HCT116 (cell line): Measurements from ENCODE around the gene B4GALNT2. TPM values are rescaled to one million over a fixed set of nuclear protein-coding genes. Genes with fewer than 3 reads are reported as not detected.

Source experiments
- ATAC-seq: fragments of 200-7000 bp; cut with Tn5 transposase; 2 replicates; pipeline ENCODE4 v1.9.1; 2020; ENCODE audit warnings: mild to moderate bottlenecking, moderate library complexity
- BruUV-seq: library from RNA; stranded (reverse); fragments of 400-500 nt; replicated peaks from 2 replicates; lab custom pipeline; 2021; lab: Mats Ljungman, UMichigan
- CTCF ChIA-PET: fragments of 300-600 bp; sonication (Branson Sonifier 250); formaldehyde crosslinking; loops from one replicate; lab custom pipeline; 2021; ENCODE audit warnings: antibody characterized with exemption; lab: Charles Lee
- POLR2A ChIA-PET: fragments of 300-600, 350-600 bp; sonication (Branson Sonifier 250); formaldehyde crosslinking; loops from one replicate; lab custom pipeline; 2021; ENCODE audit warnings: antibody characterized with exemption; lab: Charles Lee
- RAD21 ChIA-PET, 2 experiments: fragments of 300-600 bp; sonication (Branson Sonifier 250); formaldehyde crosslinking; loops; one replicate each; lab custom pipeline; 2023; ENCODE audit warnings: low total read pairs in 2 of 2; ENCODE audit not compliant: uncharacterized antibody in 2 of 2, unreplicated experiment in 2 of 2, low non-redundant PET in 1 of 2; lab: Charles Lee
- DNase-seq: peaks from one replicate; pipeline ENCODE4 v3.0.0-alpha.2; 2010; ENCODE audit warnings: low read depth, low spot score
- H2AFZ ChIP-seq: fragments of 200-600 bp; shearing (Covaris generic), sonication (generic); 2 replicates; pipeline ENCODE4 v1.6.1; 2017; ENCODE audit warnings: low read depth, mixed run types, mixed read lengths, antibody characterized with exemption, low read length; ENCODE audit not compliant: poor library complexity, severe bottlenecking
- H3K27ac ChIP-seq: 2 replicates; pipeline ENCODE4 v1.5.1; 2012; ENCODE audit warnings: low read depth, low read length
- H3K27me3 ChIP-seq: fragments of 200-600 bp; sonication (generic); 2 replicates; pipeline ENCODE4 v1.6.1; 2016; ENCODE audit warnings: mixed run types, low read length, mixed read lengths; ENCODE audit not compliant: insufficient read depth
- H3K36me3 ChIP-seq, 2 experiments: fragments of 200-500 bp in 1 of 2; fragments of 200-600 bp in 1 of 2; sonication (Bioruptor generic) in 1 of 2; sonication (generic) in 1 of 2; 2 replicates each; pipeline versions ENCODE4 v1.5.1 to v1.6.1; 2014 to 2016; ENCODE audit warnings: low read length in 2 of 2, inconsistent platforms in 1 of 2, mixed read lengths in 1 of 2, mixed run types in 1 of 2; ENCODE audit not compliant: insufficient read depth in 2 of 2, control insufficient read depth in 1 of 2
- H3K4me1 ChIP-seq, 2 experiments: fragments of 200-600 bp in 1 of 2; sonication (generic) in 1 of 2; 2 replicates each; pipeline versions ENCODE4 v1.5.1 to v1.6.1; 2012 to 2017; ENCODE audit warnings: low read length in 2 of 2, inconsistent platforms in 1 of 2, mild to moderate bottlenecking in 1 of 2, mixed read lengths in 1 of 2, mixed run types in 1 of 2, moderate library complexity in 1 of 2; ENCODE audit not compliant: insufficient read depth in 2 of 2, control insufficient read depth in 1 of 2
- H3K4me2 ChIP-seq: fragments of 200-600 bp; sonication (generic); 2 replicates; pipeline ENCODE4 v1.6.1; 2017; ENCODE audit warnings: mixed run types, low read length, mixed read lengths
- H3K4me3 ChIP-seq, 2 experiments: fragments of 200-600 bp in 1 of 2; sonication (generic) in 1 of 2; replicated peaks in 1 of 2; 2 replicates each; pipeline ENCODE4 v1.5.1; 2011 to 2016; ENCODE audit warnings: low read length in 2 of 2, control low read depth in 1 of 2, low read depth in 1 of 2, mild to moderate bottlenecking in 1 of 2, mixed read lengths in 1 of 2, mixed run types in 1 of 2
- H3K79me2 ChIP-seq: fragments of 200-600 bp; sonication (generic); 2 replicates; pipeline ENCODE4 v1.6.1; 2017; ENCODE audit warnings: mild to moderate bottlenecking, mixed run types, low read length, moderate library complexity, mixed read lengths; ENCODE audit not compliant: insufficient read depth
- H3K9ac ChIP-seq: fragments of 200-600 bp; sonication (generic); 2 replicates; pipeline ENCODE4 v1.6.1; 2016; ENCODE audit warnings: low read length, mixed read lengths
- H3K9me2 ChIP-seq: fragments of 200-600 bp; sonication (generic), shearing (Covaris generic); 2 replicates; pipeline ENCODE4 v1.6.1; 2017; ENCODE audit warnings: mixed run types, mild to moderate bottlenecking, moderate library complexity; ENCODE audit not compliant: insufficient read depth
- H3K9me3 ChIP-seq, 2 experiments: fragments of 200-500 bp in 1 of 2; fragments of 200-600 bp in 1 of 2; sonication (Bioruptor generic) in 1 of 2; sonication (generic) in 1 of 2; 2 replicates each; pipeline ENCODE4 v1.6.1; 2014 to 2017; ENCODE audit warnings: low read length in 2 of 2, mixed read lengths in 2 of 2, inconsistent platforms in 1 of 2, low read depth in 1 of 2, mild to moderate bottlenecking in 1 of 2, mixed run types in 1 of 2, moderate library complexity in 1 of 2; ENCODE audit not compliant: control insufficient read depth in 1 of 2, insufficient read depth in 1 of 2
- H4K20me1 ChIP-seq: fragments of 200-600 bp; sonication (generic), shearing (Covaris generic); 2 replicates; pipeline ENCODE4 v1.6.1; 2017; ENCODE audit warnings: mixed run types, mild to moderate bottlenecking, moderate library complexity; ENCODE audit not compliant: insufficient read depth
- CBX3 ChIP-seq: IDR thresholded peaks from 2 replicates; pipeline ENCODE4 v1.6.1; 2012; ENCODE audit warnings: low read depth
- EGR1 ChIP-seq: IDR thresholded peaks from 2 replicates; pipeline ENCODE4 v1.6.1; 2012; ENCODE audit warnings: low read depth
- ELF1 ChIP-seq: IDR thresholded peaks from 2 replicates; pipeline ENCODE4 v1.6.1; 2012; ENCODE audit warnings: low read depth, borderline replicate concordance
- EZH2 ChIP-seq: fragments of 200-600 bp; sonication (generic); IDR thresholded peaks from 2 replicates; pipeline ENCODE4 v1.6.1; 2017; ENCODE audit warnings: antibody characterized with exemption, mixed run types
- EZH2phosphoT487 ChIP-seq: fragments of 200-600 bp; IDR thresholded peaks from 2 replicates; pipeline ENCODE4 v1.6.1; 2018; ENCODE audit warnings: antibody characterized with exemption, borderline replicate concordance
- FOSL1 ChIP-seq: IDR thresholded peaks from 2 replicates; pipeline ENCODE4 v1.6.1; 2012; ENCODE audit warnings: low read depth
- POLR2A ChIP-seq: IDR thresholded peaks from 2 replicates; pipeline ENCODE4 v1.7.0; 2011; ENCODE audit warnings: borderline replicate concordance; ENCODE audit not compliant: insufficient read depth, insufficient read length; ENCODE audit errors: extremely low read depth
- POLR2AphosphoS5 ChIP-seq: IDR thresholded peaks from 2 replicates; pipeline ENCODE4 v1.6.1; 2011; ENCODE audit warnings: mild to moderate bottlenecking, low read depth, low read length, moderate library complexity
- RAD21 ChIP-seq: IDR thresholded peaks from 2 replicates; pipeline ENCODE4 v1.6.1; 2012; ENCODE audit warnings: low read depth, mild to moderate bottlenecking
- SRF ChIP-seq: IDR thresholded peaks from 2 replicates; pipeline ENCODE4 v1.6.1; 2012; ENCODE audit warnings: low read depth
- YY1 ChIP-seq: IDR thresholded peaks from 2 replicates; pipeline ENCODE4 v1.6.1; 2011; ENCODE audit warnings: low read length, low read depth, moderate library complexity, mild to moderate bottlenecking; ENCODE audit not compliant: insufficient replicate concordance; ENCODE audit errors: extremely low read depth
- ZNF274 ChIP-seq: fragments of 200-500 bp; sonication (Bioruptor generic); IDR thresholded peaks from 2 replicates; pipeline ENCODE4 v1.6.1; 2014; ENCODE audit warnings: mild to moderate bottlenecking, low read depth, low read length, inconsistent platforms
- intact Hi-C: fragments of 100-400 bp; cut with micrococcal nuclease; formaldehyde crosslinking; loops from 2 replicates; pipeline ENCODE4 v1.10.0; 2022
- total RNA-seq: library from RNA; stranded (reverse); gene quantifications from one replicate; pipeline ENCODE4 v1.2.1, GENCODE V29; 2021; ENCODE audit not compliant: unreplicated experiment
- TF ChIP-seq, protein P1 (sequence below): IDR thresholded peaks from 2 replicates; pipeline ENCODE4 v1.6.1; 2012
- TF ChIP-seq, protein P2 (sequence below): IDR thresholded peaks from 2 replicates; pipeline ENCODE4 v1.6.1; 2012; ENCODE audit warnings: low read depth

The B4GALNT2 gene
- total RNA-seq, 1 experiment from 2014 or later: not detected

DNA sequence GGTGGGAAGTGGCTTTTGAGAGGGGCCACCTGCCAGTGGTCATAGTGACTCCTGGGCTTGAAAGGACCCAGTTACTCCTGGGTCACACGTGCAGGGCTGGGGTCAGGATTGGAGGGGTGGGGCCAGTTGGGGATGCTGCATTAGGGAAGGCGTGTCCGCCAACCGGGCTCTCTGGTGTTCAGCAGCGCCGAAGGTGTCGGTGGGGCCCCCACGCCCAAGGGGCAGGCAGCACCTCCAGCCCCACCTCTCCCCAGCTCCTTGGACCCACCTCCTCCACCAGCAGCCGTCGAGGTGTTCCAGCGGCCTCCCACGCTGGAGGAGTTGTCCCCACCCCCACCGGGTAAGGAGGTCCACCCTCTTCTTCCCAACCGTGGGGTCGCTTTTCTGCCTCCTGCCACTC is 87.4 kb downstream of the B4GALNT2 start:
- no TSS peak for BruUV-seq
- ATAC-seq: no peak
- ChIA-PET POLR2A (no interaction called here), RAD21 (no interaction called here), CTCF (no interaction called here)
- Histone ChIP-seq H2AFZ (no peak overlapping the region), H3K36me3 (no peaks in the 10 kb centered on the region), H3K79me2 (no peaks in the 10 kb centered on the region), H3K9ac (no peak overlapping the region), H3K9me2 (no peaks in the 10 kb centered on the region), H3K9me3 (no peaks in the 10 kb centered on the region)
- TF ChIP-seq POLR2A: no peak
- TF ChIP-seq EZH2phosphoT487: no peak
- no peak for TF ChIP-seq EZH2
- TF ChIP-seq SRF: no peak
- TF ChIP-seq, all 23 proteins: peak for 0
- Histone ChIP-seq H3K4me2 (no peak overlapping the region), H3K27me3 (no peaks in the 10 kb centered on the region), H3K4me3 (no peak overlapping the region), H3K4me1 (peaks cover 2 to 8% of the 10 kb centered on the region in 2 experiments; a peak in 3 of 4 replicates), H4K20me1 (no peaks in the 10 kb centered on the region), H3K27ac (no peak overlapping the region)
- no peak for DNase-seq
- intact Hi-C loops: loop anchor here (10.0 kb wide), 1 partner anchor 265 kb away; no protein-coding TSS in a partner anchor

DNA sequence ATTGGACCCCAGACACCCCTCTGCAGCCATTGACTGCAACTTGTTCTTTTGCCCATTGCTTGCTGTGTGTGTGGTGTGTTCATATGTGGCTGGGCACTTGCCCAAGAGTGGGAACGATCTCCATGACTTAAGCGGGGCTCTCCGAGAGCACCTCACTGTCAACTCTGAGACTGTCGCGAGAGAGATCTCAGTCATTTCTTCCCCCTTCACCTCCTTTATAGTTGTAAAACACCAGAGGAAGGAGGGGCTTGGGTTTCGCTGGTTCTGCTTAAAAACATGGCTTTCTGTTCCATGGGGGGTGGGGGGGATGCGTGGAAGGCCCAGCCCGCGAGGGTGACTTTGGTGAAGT is 90.6 kb downstream of the B4GALNT2 start:
- peak; percentile 10; the same call in 1 of the 2 replicates for ATAC-seq
- H4K20me1 ChIP-seq: no peaks in the 10 kb centered on the region
- TF ChIP-seq YY1: no peak
- no peak for TF ChIP-seq EGR1
- TF ChIP-seq CBX3: no peak
- no peak for TF ChIP-seq EZH2
- no peak for TF ChIP-seq POLR2AphosphoS5
- TF ChIP-seq EZH2phosphoT487: no peak
- TF ChIP-seq RAD21: no peak
- TF ChIP-seq, protein P1, sequence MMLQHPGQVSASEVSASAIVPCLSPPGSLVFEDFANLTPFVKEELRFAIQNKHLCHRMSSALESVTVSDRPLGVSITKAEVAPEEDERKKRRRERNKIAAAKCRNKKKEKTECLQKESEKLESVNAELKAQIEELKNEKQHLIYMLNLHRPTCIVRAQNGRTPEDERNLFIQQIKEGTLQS: no peak
- no peak for TF ChIP-seq ELF1
- TF ChIP-seq ZNF274: no peak
- TF ChIP-seq, protein P2, sequence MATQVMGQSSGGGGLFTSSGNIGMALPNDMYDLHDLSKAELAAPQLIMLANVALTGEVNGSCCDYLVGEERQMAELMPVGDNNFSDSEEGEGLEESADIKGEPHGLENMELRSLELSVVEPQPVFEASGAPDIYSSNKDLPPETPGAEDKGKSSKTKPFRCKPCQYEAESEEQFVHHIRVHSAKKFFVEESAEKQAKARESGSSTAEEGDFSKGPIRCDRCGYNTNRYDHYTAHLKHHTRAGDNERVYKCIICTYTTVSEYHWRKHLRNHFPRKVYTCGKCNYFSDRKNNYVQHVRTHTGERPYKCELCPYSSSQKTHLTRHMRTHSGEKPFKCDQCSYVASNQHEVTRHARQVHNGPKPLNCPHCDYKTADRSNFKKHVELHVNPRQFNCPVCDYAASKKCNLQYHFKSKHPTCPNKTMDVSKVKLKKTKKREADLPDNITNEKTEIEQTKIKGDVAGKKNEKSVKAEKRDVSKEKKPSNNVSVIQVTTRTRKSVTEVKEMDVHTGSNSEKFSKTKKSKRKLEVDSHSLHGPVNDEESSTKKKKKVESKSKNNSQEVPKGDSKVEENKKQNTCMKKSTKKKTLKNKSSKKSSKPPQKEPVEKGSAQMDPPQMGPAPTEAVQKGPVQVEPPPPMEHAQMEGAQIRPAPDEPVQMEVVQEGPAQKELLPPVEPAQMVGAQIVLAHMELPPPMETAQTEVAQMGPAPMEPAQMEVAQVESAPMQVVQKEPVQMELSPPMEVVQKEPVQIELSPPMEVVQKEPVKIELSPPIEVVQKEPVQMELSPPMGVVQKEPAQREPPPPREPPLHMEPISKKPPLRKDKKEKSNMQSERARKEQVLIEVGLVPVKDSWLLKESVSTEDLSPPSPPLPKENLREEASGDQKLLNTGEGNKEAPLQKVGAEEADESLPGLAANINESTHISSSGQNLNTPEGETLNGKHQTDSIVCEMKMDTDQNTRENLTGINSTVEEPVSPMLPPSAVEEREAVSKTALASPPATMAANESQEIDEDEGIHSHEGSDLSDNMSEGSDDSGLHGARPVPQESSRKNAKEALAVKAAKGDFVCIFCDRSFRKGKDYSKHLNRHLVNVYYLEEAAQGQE: no peak
- TF ChIP-seq SRF: no peak
- no peak for TF ChIP-seq FOSL1
- no peak for TF ChIP-seq POLR2A
- H3K27me3 ChIP-seq: no peaks in the 10 kb centered on the region
- intact Hi-C loops: loop anchor here (10.0 kb wide), 1 partner anchor 268 kb away; no protein-coding TSS in a partner anchor
- no peak overlapping the region for H3K4me3 ChIP-seq
- CTCF ChIA-PET: no interaction called here
- RAD21 ChIA-PET: no interaction called here
- peaks cover 2 to 16% of the 10 kb centered on the region in 2 experiments; a peak in 3 of 4 replicates for H3K4me1 ChIP-seq
- no peaks in the 10 kb centered on the region for H3K36me3 ChIP-seq
- peak overlapping the region; percentile 46 for H3K4me2 ChIP-seq
- no peak overlapping the region for H3K27ac ChIP-seq
- no peak overlapping the region for H3K9ac ChIP-seq
- no TSS peak for BruUV-seq
- H3K9me2 ChIP-seq: no peaks in the 10 kb centered on the region
- DNase-seq: no peak
- H3K79me2 ChIP-seq: no peaks in the 10 kb centered on the region
- H2AFZ ChIP-seq: peak overlapping the region; percentile 36
- POLR2A ChIA-PET: no interaction called here
- no peaks in the 10 kb centered on the region for H3K9me3 ChIP-seq
